BLaER1 treated with 17β-estradiol and CSF1 and Interleukin-3, amounts not matched to agents 10 nM and 100 nM (cell line): Measurements from ENCODE around the gene CD99L2.
A peak's percentile ranks its signal among the peaks of the same experiment; 100 is the strongest.

Experiments used
- H3K27ac ChIP-seq, 11 experiments: shearing (Covaris generic); formaldehyde crosslinking; 2 replicates each; pipeline ENCODE4 v1.8.1; 2022
- H3K27me3 ChIP-seq, 11 experiments: shearing (Covaris generic); formaldehyde crosslinking; 2 replicates each; pipeline ENCODE4 v1.8.1; 2022
- H3K36me3 ChIP-seq, 11 experiments: shearing (Covaris generic); formaldehyde crosslinking; 2 replicates each; pipeline ENCODE4 v1.8.1; 2022
- H3K4me1 ChIP-seq, 10 experiments: shearing (Covaris generic); formaldehyde crosslinking; 2 replicates each; pipeline ENCODE4 v1.8.1; 2022
- H3K4me2 ChIP-seq, 11 experiments: shearing (Covaris generic); formaldehyde crosslinking; 2 replicates each; pipeline ENCODE4 v1.8.1; 2022
- H3K4me3 ChIP-seq, 10 experiments: shearing (Covaris generic); formaldehyde crosslinking; 2 replicates each; pipeline ENCODE4 v1.8.1; 2022
- H3K9ac ChIP-seq, 11 experiments: shearing (Covaris generic); formaldehyde crosslinking; 2 replicates each; pipeline ENCODE4 v1.8.1; 2022
- H3K9me3 ChIP-seq, 11 experiments: shearing (Covaris generic); formaldehyde crosslinking; replicated peaks in 1 of 11; 2 replicates each; pipeline ENCODE4 v1.8.1; 2022
- H4K20me1 ChIP-seq, 11 experiments: shearing (Covaris generic); formaldehyde crosslinking; 2 replicates each; pipeline ENCODE4 v1.8.1; 2022
- Cebpa-rat ChIP-seq, 11 experiments: shearing (Covaris generic); IDR thresholded peaks; 2 replicates each; pipeline ENCODE4 v1.8.1; 2022

CD99L2 gene

DNA sequence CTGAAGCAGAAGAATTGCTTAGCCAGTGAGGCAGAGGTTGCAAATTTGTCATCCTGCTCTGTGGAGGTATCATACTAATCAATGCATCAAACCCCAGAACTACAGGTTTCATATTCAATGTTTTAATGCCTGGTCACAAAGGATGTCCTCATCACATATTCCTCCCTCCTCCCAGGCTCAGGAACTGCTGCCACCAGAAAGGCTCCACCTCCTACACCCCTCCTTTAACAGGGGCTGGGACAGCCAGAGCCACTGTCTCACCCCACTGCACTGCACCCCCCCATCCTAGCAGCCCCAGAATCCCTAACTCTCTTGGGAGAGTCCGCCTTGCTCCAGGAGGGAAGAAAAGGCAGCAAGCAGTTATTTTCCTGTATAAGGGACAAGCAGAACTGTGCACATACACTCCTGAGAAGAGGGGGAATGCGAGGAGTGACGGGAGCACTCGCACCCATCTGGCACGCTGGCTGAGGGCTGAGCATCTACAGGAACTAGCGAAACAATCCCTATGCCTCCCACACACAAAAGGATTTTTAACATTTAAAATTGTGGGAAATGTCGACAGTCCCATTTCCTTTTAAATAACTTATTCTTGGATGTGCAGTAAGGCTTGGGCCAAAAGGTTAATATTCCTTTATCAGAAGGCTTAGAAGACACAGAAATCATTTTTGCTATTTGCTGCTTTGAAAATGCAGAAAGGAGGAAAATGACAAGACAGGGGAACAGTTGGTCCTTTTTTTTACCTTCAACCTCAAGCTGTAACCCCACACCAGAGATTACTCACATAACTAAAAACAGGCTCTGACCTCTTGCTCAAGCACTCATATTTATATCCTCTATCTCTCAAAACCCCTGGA is 27.8 kb downstream of the CD99L2 start:
- Histone ChIP-seq H3K4me2 (peak overlapping the region in 1 of 11 experiments; percentile 35; a peak in 2 of 22 replicates), H3K27me3 (no peaks in the 10 kb centered on the region), H3K36me3 (peaks cover 0 to 4% (median 0%) of the 10 kb centered on the region in 11 experiments; a peak in 2 of 22 replicates), H3K9me3 (peaks cover 4 to 7% (median 4%) of the 10 kb centered on the region in 11 experiments; a peak in 18 of 22 replicates), H3K9ac (no peak overlapping the region), H3K27ac (no peak overlapping the region), H3K4me3 (no peak overlapping the region), H4K20me1 (peaks cover 0 to 13% (median 0%) of the 10 kb centered on the region in 11 experiments; a peak in 4 of 22 replicates), H3K4me1 (peaks cover 0 to 23% (median 9%) of the 10 kb centered on the region in 10 experiments; a peak in 9 of 20 replicates)
- TF ChIP-seq Cebpa-rat (IDR thresholded peaks at IDR 0.05) = no peak

DNA sequence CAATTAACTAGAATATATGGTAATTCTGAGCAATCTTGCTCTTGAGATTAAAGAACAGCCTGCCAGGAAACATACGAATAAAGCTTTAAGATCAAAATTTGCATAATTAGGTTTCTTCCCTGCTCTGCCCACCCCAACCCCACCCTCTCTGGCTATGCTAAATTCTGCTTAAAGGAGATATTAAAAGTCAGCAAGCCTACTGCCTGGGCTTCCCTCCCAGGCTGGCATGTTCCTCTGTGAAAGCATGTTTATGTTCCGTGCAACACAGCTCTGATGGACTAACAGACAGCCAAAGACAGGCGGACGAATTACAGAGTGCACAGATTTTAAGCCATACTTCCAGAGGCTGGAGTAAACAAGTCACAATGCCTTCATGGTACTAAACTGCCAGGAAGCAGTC is 28.4 kb downstream of the CD99L2 start:
- peaks cover 0 to 13% (median 0%) of the 10 kb centered on the region in 11 experiments; a peak in 4 of 22 replicates for H4K20me1 ChIP-seq
- TF ChIP-seq Cebpa-rat (IDR thresholded peaks at IDR 0.05) = no peak

DNA sequence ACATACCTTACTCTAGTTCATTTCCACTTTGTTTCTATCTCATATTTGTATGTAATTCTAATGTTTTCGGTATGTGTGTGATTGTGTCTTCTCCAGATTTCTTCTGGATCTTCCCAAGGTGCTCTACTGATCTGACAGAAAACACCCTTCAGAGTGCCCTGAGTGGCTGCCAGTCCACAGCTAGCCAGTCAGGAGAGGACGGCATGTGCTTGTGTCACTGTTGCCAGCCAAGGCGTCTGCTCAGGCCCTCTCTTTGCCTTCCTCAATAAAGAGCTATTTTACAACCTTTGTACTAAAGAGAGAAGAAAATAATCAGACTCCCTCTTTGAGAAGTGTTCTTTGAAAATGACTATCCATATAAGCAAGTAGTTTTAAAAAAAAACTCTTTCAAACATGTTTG is 29.0 kb downstream of the CD99L2 start:
- Histone ChIP-seq H3K4me3 (no peak overlapping the region), H3K4me1 (peaks cover 0 to 23% (median 9%) of the 10 kb centered on the region in 10 experiments; a peak in 9 of 20 replicates), H3K27me3 (no peaks in the 10 kb centered on the region), H3K4me2 (no peak overlapping the region), H4K20me1 (peaks cover 0 to 13% (median 0%) of the 10 kb centered on the region in 11 experiments; a peak in 4 of 22 replicates), H3K27ac (no peak overlapping the region), H3K9me3 (no peaks in the 10 kb centered on the region), H3K36me3 (peaks cover 0 to 5% (median 0%) of the 10 kb centered on the region in 11 experiments; a peak in 2 of 22 replicates), H3K9ac (no peak overlapping the region)
- TF ChIP-seq Cebpa-rat (IDR thresholded peaks at IDR 0.05) = no peak

More for the DNA sequence above, 28.4 kb downstream of the CD99L2 start:
- peaks cover 0 to 5% (median 0%) of the 10 kb centered on the region in 11 experiments; a peak in 1 of 22 replicates for H3K36me3 ChIP-seq
- no peak overlapping the region for H3K4me3 ChIP-seq
- no peak overlapping the region for H3K27ac ChIP-seq
- H3K9me3 ChIP-seq = no peaks in the 10 kb centered on the region; a peak in 1 of 22 replicates
- no peak overlapping the region for H3K9ac ChIP-seq
- peaks cover 0 to 23% (median 9%) of the 10 kb centered on the region in 10 experiments; a peak in 9 of 20 replicates for H3K4me1 ChIP-seq
- H3K27me3 ChIP-seq = no peaks in the 10 kb centered on the region
- H3K4me2 ChIP-seq = no peak overlapping the region

DNA sequence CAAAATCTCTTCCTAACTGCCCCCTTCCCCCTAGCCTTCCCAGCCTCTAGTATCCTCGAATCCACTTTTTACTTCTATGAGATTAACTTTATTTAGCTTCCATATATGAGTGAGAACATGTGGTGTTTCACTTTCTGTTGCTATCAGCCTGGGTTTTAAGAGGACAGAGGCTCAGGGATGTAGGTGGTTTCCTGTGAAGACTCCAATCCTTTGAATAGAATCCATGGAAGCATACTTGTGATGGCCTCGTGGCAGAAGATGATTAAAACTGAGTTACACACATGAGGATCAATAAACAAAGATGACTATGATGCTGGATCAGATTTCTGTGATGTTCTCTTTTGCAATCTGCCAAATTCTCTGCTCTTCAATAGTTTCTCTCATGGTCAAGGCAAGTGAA is 29.8 kb downstream of the CD99L2 start:
- Histone ChIP-seq H3K9me3 (no peaks in the 10 kb centered on the region), H3K4me2 (no peak overlapping the region), H3K27me3 (no peaks in the 10 kb centered on the region), H3K4me3 (no peak overlapping the region), H3K36me3 (peaks cover 0 to 5% (median 0%) of the 10 kb centered on the region in 11 experiments; a peak in 2 of 22 replicates), H3K4me1 (peaks cover 0 to 17% (median 3%) of the 10 kb centered on the region in 10 experiments; a peak in 9 of 20 replicates), H3K27ac (no peak overlapping the region), H3K9ac (no peak overlapping the region), H4K20me1 (peaks cover 0 to 13% (median 0%) of the 10 kb centered on the region in 11 experiments; a peak in 4 of 22 replicates)
- no peak for TF ChIP-seq Cebpa-rat (IDR thresholded peaks at IDR 0.05)

DNA sequence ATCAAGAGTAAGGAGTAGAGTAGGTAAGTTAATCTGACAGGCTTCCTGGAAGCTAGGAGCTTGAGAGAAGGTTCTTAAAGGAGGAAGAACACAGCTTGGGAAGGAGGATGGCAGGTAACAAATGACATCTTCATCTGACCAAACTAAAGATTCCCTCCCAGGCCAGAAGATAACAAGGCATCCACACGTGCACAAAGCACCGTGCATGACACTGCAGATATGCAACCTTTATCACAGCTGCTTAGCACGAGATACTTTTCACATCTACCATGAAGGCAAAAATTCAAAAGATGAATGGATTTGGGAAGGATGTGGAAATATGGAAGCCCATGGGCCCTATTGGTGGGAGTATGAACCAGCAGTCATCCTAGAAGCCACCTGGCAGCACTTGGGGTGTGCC is 34.3 kb downstream of the CD99L2 start:
- no peak overlapping the region for H3K9ac ChIP-seq
- no peak overlapping the region for H3K27ac ChIP-seq

DNA sequence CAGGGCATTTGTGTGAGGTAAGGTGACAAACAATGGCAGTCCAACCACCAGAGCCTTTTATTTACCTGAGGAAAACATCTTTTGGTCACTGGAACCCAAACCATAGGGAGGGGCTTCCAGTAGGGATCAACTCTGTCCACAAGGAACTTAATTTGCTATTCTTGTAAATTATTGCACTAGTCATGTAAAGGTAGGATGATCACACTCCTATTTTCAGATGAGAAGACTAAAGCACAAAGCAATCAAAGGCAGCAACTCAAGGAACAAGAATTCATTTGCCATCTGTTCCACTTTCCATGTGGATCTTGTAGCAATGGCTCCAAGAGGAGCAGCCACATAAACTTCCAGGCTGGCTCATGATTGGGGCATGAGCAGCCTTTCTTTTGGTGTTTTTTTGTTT is 35.3 kb downstream of the CD99L2 start:
- Histone ChIP-seq H3K27ac (no peak overlapping the region), H3K9ac (no peak overlapping the region), H3K9me3 (peaks cover 11 to 22% (median 13%) of the 10 kb centered on the region in 11 experiments; a peak in 21 of 22 replicates), H3K4me2 (no peak overlapping the region), H3K27me3 (no peaks in the 10 kb centered on the region), H3K36me3 (peaks cover 0 to 11% (median 0%) of the 10 kb centered on the region in 11 experiments; a peak in 3 of 22 replicates), H3K4me3 (no peak overlapping the region), H4K20me1 (no peaks in the 10 kb centered on the region; a peak in 1 of 22 replicates), H3K4me1 (no peaks in the 10 kb centered on the region)
- no peak for TF ChIP-seq Cebpa-rat (IDR thresholded peaks at IDR 0.05)

More for the DNA sequence above, 34.3 kb downstream of the CD99L2 start:
- H3K4me2 ChIP-seq = no peak overlapping the region
- no peak for TF ChIP-seq Cebpa-rat (IDR thresholded peaks at IDR 0.05)
- H3K9me3 ChIP-seq = peaks cover 9 to 14% (median 12%) of the 10 kb centered on the region in 11 experiments; a peak in 21 of 22 replicates
- H3K27me3 ChIP-seq = no peaks in the 10 kb centered on the region
- no peaks in the 10 kb centered on the region; a peak in 1 of 22 replicates for H4K20me1 ChIP-seq
- H3K36me3 ChIP-seq = peaks cover 0 to 11% (median 0%) of the 10 kb centered on the region in 11 experiments; a peak in 3 of 22 replicates
- no peaks in the 10 kb centered on the region for H3K4me1 ChIP-seq
- H3K4me3 ChIP-seq = no peak overlapping the region

DNA sequence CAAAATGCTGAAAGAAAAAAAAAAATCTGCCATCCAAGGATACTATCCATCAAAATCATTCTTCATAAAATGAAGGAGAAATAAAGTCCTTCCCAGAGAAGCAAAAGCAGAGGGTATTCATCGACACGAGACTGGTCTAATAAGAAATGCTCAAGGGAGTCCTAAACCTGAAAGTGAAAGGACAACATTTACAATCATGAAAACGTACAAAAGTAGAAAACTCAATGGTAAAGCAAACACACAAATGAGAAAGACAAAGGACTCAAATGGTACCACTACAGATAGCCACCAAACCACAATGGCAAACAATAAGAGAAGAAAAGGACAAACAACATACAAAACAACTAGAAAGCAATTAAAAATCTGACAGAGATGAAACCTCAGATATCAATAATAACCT is 41.0 kb downstream of the CD99L2 start:
- no peak for TF ChIP-seq Cebpa-rat (IDR thresholded peaks at IDR 0.05)
- no peak overlapping the region for H3K27ac ChIP-seq
- H3K4me2 ChIP-seq = no peak overlapping the region
- H3K9me3 ChIP-seq = peaks cover 42 to 56% (median 46%) of the 10 kb centered on the region in 11 experiments
- H3K4me3 ChIP-seq = no peak overlapping the region
- H3K4me1 ChIP-seq = 0 out of 20 replicates have a peak, but pooled peaks cover 0 to 6% (median 0%) of the 10 kb centered on the region in 10 experiments
- no peak overlapping the region for H3K9ac ChIP-seq
- peaks cover 0 to 24% (median 0%) of the 10 kb centered on the region in 11 experiments; a peak in 5 of 22 replicates for H3K36me3 ChIP-seq
- H3K27me3 ChIP-seq = 0 out of 22 replicates have a peak, but pooled peaks cover 0 to 1% (median 0%) of the 10 kb centered on the region in 11 experiments
- H4K20me1 ChIP-seq = no peaks in the 10 kb centered on the region

DNA sequence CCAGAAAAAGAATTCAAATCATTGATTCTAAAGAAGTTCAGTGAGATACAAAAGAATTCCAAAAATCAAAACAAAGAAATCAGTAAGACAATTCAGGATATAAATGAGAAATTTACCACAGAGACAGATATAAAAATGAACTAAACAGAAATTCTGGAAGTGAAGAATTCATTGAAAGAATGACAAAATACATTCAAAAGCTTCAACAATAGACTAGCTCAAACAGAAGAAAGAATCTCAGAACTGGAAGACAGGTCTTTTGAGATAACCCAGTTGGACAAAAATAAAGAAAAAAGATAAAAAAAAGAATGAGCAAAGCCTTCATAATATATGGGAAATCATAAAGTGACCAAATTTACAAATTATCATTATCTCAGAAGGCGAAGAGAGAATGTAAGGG is 41.7 kb downstream of the CD99L2 start:
- Histone ChIP-seq H4K20me1 (no peaks in the 10 kb centered on the region), H3K9ac (no peak overlapping the region), H3K4me1 (0 out of 20 replicates have a peak, but pooled peaks cover 0 to 6% (median 0%) of the 10 kb centered on the region in 10 experiments), H3K27me3 (0 out of 22 replicates have a peak, but pooled peaks cover 0 to 3% (median 0%) of the 10 kb centered on the region in 11 experiments), H3K27ac (no peak overlapping the region), H3K4me2 (no peak overlapping the region), H3K9me3 (peaks cover 42 to 55% (median 46%) of the 10 kb centered on the region in 11 experiments), H3K36me3 (peaks cover 0 to 24% (median 0%) of the 10 kb centered on the region in 11 experiments; a peak in 5 of 22 replicates), H3K4me3 (no peak overlapping the region)
- TF ChIP-seq Cebpa-rat (IDR thresholded peaks at IDR 0.05) = no peak

DNA sequence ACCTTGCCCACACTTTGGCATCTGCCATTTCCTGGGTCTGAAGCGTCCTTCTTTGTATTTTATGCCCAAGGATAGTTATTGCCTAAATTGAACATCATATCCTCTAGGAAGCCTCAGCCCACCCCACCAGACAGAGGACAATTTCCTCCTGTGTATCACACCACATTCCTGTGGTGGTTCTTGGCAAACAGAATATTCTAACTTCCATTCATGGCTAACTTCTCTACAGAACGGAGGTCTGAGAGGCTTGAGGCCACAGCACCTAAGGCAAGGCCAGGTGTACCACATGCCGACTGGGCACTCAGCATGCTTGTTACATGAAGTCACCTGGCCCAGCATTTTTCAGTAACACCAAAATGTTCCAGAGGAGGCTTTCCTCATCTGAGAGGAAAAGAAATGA is 42.4 kb downstream of the CD99L2 start:
- no peak for TF ChIP-seq Cebpa-rat (IDR thresholded peaks at IDR 0.05)
- Histone ChIP-seq H3K4me1 (0 out of 20 replicates have a peak, but pooled peaks cover 0 to 6% (median 0%) of the 10 kb centered on the region in 10 experiments), H3K27me3 (0 out of 22 replicates have a peak, but pooled peaks cover 0 to 3% (median 0%) of the 10 kb centered on the region in 11 experiments), H3K4me2 (no peak overlapping the region), H3K36me3 (peaks cover 0 to 20% (median 0%) of the 10 kb centered on the region in 11 experiments; a peak in 5 of 22 replicates), H3K9ac (no peak overlapping the region), H3K9me3 (peaks cover 35 to 49% (median 40%) of the 10 kb centered on the region in 11 experiments), H4K20me1 (no peaks in the 10 kb centered on the region), H3K4me3 (no peak overlapping the region), H3K27ac (no peak overlapping the region)
